ENCODE results near the gene NTMT1.

Gene NTMT1

GRCh38 chr9:129597355-129598088, 28.4 kb upstream of the NTMT1 start:
- peak; percentile 88 for DNase-seq (ENCODE audit: low read depth)

- DNase-seq (ENCODE audit: low read depth): no peak
Measured at GRCh38 chr9:129598089-129598596, 27.8 kb upstream of the NTMT1 start.

- DNase-seq (ENCODE audit: low read depth): no peak
Measured at GRCh38 chr9:129601082-129601674, 24.8 kb upstream of the NTMT1 start.

GRCh38 chr9:129602598-129603415, 23.2 kb upstream of the NTMT1 start:
- DNase-seq (ENCODE audit: low read depth): no peak

GRCh38 chr9:129604056-129604765, 21.8 kb upstream of the NTMT1 start:
- DNase-seq (ENCODE audit: low read depth): no peak

GRCh38 chr9:129604766-129605163, 21.2 kb upstream of the NTMT1 start:
- DNase-seq (ENCODE audit: low read depth): no peak

- DNase-seq (ENCODE audit: low read depth): peak; percentile 69
Measured at GRCh38 chr9:129606161-129607026, 19.6 kb upstream of the NTMT1 start.

- DNase-seq (ENCODE audit: low read depth): no peak
Measured at GRCh38 chr9:129607027-129607387, 19.0 kb upstream of the NTMT1 start.

GRCh38 chr9:129608561-129609481, 17.1 kb upstream of the NTMT1 start:
- no peak for DNase-seq (ENCODE audit: low read depth)

- peak; percentile 81 for DNase-seq (ENCODE audit: low read depth)
Measured at GRCh38 chr9:129609486-129610212, 16.3 kb upstream of the NTMT1 start.

GRCh38 chr9:129610213-129610472, 15.8 kb upstream of the NTMT1 start:
- no peak for DNase-seq (ENCODE audit: low read depth)

- peak; percentile 68 for DNase-seq (ENCODE audit: low read depth)
Measured at GRCh38 chr9:129610473-129611306, 15.3 kb upstream of the NTMT1 start.

GRCh38 chr9:129611307-129611800, 14.6 kb upstream of the NTMT1 start:
- no peak for DNase-seq (ENCODE audit: low read depth)

GRCh38 chr9:129612123-129612522, 13.8 kb upstream of the NTMT1 start:
- no peak for DNase-seq (ENCODE audit: low read depth)

- no peak for DNase-seq (ENCODE audit: low read depth)
Measured at GRCh38 chr9:129612815-129613519, 13.0 kb upstream of the NTMT1 start.

- DNase-seq (ENCODE audit: low read depth): no peak
Measured at GRCh38 chr9:129613520-129614175, 12.3 kb upstream of the NTMT1 start.

GRCh38 chr9:129614932-129615331, 11.0 kb upstream of the NTMT1 start:
- DNase-seq (ENCODE audit: low read depth): no peak
